Anterior cingulate cortex (tissue), 58 donors: Measurements from ENCODE around the gene SH3GLB2.

Source experiments
- DNase-seq, 58 donors: peaks; one replicate each; lab custom pipeline; 2025; lab: John Stamatoyannopoulos, UW

SH3GLB2 gene

GRCh38 chr9:129054163-129054851 is 26.2 kb upstream of the SH3GLB2 start:
- DNase-seq: no peak

GRCh38 chr9:129053020-129053419 is 24.9 kb upstream of the SH3GLB2 start:
- DNase-seq: no peak

DNA sequence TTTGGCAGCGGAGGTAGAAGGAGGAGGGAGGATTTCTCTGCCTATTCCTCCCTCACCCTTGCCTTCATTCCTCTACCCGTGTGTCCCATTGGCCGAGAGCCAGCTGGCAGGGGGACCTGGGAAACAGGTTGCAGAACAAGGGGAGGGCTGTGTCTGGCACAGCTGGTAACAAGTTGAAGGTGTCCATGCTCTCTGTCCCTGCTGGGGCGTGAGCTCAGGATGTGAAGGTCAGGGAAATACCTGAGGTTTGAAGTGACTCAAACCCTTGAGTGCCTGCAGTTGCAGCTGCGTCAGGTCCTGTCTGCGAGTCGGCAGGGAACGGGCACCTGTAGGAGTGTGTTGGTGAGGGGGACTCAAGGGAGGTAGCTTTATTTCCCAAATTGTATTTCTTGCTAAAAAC is 24.5 kb upstream of the SH3GLB2 start:
- no peak for DNase-seq

DNA sequence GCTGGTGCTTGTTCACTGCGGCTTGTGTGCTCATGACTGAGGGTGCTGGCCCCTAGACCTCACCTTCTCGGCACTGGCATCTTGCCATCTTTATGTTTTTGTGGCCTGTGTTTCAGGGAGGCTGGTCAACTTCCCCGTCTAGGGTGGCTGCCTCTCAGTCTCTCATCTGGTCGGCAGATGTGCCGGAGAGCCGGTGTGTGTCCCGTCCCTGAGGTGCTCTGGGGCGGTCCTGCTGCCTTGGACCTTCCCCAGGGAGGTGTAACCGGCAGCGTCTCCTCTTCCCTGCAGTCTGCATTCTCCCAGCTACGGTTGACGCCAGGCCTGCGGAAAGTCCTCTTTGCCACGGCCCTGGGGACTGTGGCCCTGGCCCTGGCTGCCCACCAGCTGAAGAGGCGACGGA is 13.9 kb upstream of the SH3GLB2 start:
- DNase-seq: no peak

DNA sequence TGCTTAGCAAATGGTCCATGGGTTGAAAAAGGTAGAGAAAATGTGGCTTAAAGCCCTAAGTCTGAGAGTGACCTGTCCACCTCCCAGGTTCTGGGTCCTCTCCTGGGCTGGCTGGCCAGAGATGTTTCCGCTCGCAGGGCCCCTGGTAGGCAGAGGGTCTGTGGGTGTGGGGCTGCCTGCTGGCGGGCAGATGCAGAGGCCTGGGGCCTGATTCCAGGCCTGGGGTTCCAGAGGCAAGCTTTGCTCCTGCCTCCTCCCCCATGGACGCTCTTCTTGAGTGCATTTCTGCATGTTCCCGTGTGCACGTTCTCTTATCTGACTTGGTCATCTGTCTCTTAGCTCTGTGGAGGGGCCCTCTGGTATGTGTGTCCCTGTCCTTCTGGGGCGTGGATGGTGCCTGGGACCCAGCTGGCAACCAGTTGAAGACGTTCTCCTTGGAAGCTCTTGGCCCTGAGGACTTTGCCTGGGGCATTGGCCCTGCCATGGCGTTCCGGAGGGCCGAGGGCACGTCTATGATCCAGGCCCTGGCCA is 12.0 kb upstream of the SH3GLB2 start:
- no peak for DNase-seq

- peak in 8 of 58 donors; percentile 10 to 31 (median 16) for DNase-seq
These were observed 10.2 kb upstream of the SH3GLB2 start for GRCh38 chr9:129038109-129038852.

- no peak for DNase-seq
These were observed 9.6 kb upstream of the SH3GLB2 start for GRCh38 chr9:129037767-129038098.

GRCh38 chr9:129036923-129037766 is 9.0 kb upstream of the SH3GLB2 start:
- DNase-seq: no peak

GRCh38 chr9:129036241-129036922 is 8.3 kb upstream of the SH3GLB2 start, which contains the start of gene MIGA2:
TSS of gene MIGA2 (plus strand) at chr9:129036626. CDS start at chr9:129040595, 3,969 bp downstream.
- DNase-seq: peak; percentile 69 to 99 (median 97)

DNA sequence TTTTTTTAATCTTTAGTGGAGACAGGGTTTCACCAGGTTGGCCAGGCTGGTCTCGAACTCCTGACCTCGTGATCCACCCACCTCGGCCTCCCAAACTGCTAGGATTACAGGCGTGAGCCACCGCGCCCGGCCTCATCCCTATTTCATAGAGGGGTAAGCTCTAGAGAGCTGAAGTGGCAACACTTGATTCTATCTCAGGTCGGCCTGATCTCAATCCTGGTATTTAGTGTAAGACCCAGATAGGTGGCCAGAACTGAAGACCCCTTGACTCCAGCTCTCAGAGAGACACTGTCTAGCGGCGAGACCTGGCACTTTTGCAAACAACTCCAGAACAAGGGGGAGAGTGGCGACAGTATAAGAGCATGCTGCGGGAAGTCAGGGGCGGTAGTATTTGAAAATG is 7.7 kb upstream of the SH3GLB2 start:
- DNase-seq: peak in 1 of 58 donors; percentile 56

- DNase-seq: no peak
These were observed 5.1 kb upstream of the SH3GLB2 start for GRCh38 chr9:129033216-129033615.

- no peak for DNase-seq
These were observed 4.5 kb upstream of the SH3GLB2 start for GRCh38 chr9:129032541-129033159.

GRCh38 chr9:129031514-129031913 is 3.4 kb upstream of the SH3GLB2 start:
- DNase-seq: no peak

GRCh38 chr9:129030191-129030590 is 2.1 kb upstream of the SH3GLB2 start:
- no peak for DNase-seq

DNA sequence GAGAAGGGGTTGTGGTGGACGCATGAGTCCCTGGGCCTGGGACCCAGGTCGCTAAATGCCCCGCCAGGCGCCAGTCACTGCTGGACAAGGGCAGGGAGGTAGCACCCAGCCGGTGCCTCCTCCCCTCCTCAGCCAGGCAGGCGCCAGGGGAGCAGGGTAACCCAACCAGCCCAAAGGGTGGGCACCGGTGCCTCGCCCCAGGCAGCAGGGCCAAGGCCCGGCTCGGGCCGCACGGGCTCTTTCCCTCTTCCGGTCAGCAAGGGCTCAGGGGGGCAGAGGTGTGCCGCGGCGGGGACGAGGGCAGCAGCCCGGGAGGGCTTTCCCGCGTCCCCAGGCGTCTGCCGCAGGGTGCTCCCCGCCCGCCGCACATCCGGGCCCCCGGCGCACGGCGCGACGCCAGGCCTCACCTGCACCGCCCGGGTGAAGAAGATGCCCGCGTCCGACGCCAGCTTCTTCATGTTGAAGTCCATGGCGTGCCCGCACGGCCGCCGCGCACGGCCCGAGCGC is 393 bp downstream of the SH3GLB2 start:
- DNase-seq: peak in 12 of 58 donors; percentile 50 to 77 (median 66)

DNA sequence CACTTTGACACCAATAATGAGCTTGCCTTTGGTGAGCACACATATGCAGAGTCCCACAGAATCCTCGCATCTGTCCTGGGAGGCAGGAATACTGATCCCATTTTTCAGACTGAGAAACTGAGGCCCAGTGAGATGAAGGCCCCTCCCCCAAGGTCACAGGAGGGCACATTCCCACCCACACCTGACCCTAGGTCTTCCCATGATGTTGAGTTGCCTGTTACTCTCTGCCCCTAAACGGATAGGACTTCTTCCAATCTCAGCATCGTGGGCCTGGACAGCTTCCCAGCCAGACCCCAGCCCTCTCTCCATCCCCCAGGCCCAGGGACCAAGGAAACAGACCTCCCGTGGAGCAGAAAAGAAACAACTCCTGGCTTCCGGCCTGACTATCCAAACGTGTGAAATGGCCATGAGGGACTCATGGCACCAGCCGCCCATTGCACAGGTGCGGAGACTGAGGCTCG is 877 bp downstream of the SH3GLB2 start:
- no peak for DNase-seq

DNA sequence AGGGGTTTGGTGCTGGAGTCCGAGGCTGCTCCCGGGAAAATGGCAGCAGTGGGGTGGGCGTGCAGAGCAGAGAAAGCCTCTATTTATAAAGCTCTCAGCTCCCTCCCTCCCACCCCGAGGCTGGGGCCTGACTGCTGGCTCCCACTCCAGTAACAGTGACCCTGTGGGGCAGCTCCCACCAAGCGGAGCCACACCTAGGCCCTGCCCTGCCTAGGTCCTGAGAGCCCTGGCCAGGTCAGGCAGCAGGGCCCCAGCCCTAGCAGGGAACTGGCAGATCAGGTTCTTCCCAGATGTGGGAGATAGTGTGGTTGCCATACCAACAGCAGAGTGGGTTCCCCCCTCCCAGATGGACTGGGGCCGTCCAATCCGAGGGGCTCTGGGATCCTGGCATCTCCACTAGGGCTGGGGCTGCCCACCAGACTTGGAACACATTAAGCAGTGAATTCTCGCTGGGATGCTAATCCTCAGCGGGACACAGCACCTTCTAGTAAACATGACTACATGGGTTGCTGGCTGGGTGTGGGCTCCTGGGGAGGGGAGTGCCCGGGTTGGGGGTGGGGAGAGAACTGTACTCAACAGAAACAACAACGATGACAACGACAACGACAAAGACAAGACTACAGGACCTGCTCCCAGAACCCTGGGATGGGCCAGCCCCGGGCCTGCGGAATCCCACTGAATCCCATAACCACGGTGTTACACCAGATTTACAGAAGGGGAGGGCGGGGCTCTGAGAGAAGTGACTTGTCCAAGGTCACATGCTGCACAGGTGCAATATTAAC is 1.5 kb downstream of the SH3GLB2 start:
- DNase-seq: peak in 44 of 58 donors; percentile 22 to 82 (median 54)

GRCh38 chr9:129023908-129024233 is 4.3 kb downstream of the SH3GLB2 start:
- no peak for DNase-seq
